NCI-H345 treated with DMSO at 0.1 percent for 48 hours (cell line): ENCODE data around the gene OR1G1.
"Not testable (repeated sequence)": the region's sequence is repeated elsewhere in the genome, so short reads cannot be mapped to it uniquely, and the experiment has no call there.

Experiments used
- DNase-seq: peaks from one replicate; lab custom pipeline; 2025; ENCODE audit not compliant: unreplicated experiment; lab: John Stamatoyannopoulos, UW

Gene OR1G1

GRCh38 chr17:3127451-3127850, at the start of gene OR1G1:
TSS of gene OR1G1 (minus strand) at chr17:3127551. CDS start at chr17:3127551, 0 bp downstream.
- no peak for DNase-seq

DNA sequence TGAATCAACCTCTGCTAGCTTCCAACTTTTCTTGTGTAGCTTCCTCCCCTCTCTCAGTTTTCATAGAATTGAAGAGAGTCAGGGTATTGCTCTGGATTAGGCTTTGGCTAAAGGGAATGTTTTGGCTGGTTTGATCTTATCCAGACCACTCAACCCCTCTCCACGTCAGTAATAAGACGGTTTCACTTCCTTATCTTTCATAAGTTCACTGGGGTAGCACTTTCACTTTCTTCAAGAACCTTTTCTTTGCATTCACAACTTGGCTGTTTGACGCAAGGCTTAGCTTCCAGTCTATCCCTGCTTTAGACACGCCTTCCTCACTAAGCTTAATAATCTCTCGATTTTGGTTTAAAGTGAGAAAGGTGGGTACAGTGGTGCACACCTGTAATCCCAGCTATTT, 40.2 kb upstream of the OR1G1 start:
- no peak for DNase-seq

DNA sequence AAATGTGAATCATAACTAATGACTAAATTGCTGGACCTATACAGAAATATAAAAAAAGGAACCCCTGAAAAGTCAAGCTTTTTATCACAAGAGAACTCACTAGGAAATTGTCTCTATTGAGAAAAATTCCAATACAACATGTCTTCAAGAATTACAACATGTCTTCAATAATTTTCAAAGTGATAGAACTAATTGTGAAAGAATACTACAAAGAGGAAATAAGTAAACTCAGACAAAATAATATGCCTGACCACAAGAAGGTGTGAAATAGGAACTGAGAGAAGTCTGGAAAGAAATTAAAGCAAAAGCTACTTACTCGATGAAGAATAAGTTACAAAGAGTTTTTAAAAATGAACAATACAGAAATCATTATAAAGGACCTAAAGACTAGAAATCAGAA, 29.9 kb upstream of the OR1G1 start:
- DNase-seq = no peak

GRCh38 chr17:3137494-3137893, 10.1 kb upstream of the OR1G1 start:
- not testable (repeated sequence) for DNase-seq

GRCh38 chr17:3104322-3104721, 23.0 kb downstream of the OR1G1 start, which contains the start of gene OR1D2:
TSS of gene OR1D2 (minus strand) at chr17:3104422. CDS start at chr17:3092996, 11,426 bp downstream.
- DNase-seq = no peak
